AG04450 (cell line): Measurements from ENCODE around the gene MAN1C1. TPM values are rescaled to one million over a fixed set of nuclear protein-coding genes. Genes with fewer than 3 reads are reported as not detected.

Experiments
- CTCF ChIA-PET: fragments of 300-600, 350-600 bp; formaldehyde crosslinking; extraction: SDS; loops from one replicate; lab custom pipeline; 2022; ENCODE audit warnings: antibody characterized with exemption, inconsistent platforms; lab: Charles Lee
- POLR2A ChIA-PET: fragments of 350-600 bp; formaldehyde crosslinking; extraction: SDS; loops from one replicate; lab custom pipeline; 2021; ENCODE audit warnings: antibody characterized with exemption, inconsistent platforms; lab: Yijun Ruan, JAX
- DNase-seq: peaks from one replicate; pipeline ENCODE4 v3.0.0-alpha.2; 2011; ENCODE audit warnings: low read depth, low spot score
- H3K27ac ChIP-seq: one replicate; pipeline ENCODE4 v1.5.1; 2012; ENCODE audit warnings: low read depth, low read length, control low read depth
- H3K27me3 ChIP-seq: one replicate; pipeline ENCODE4 v1.6.0; 2012; ENCODE audit warnings: low read length; ENCODE audit not compliant: control insufficient read depth, insufficient read depth
- H3K4me3 ChIP-seq: 2 replicates; pipeline ENCODE4 v1.5.1; 2011; ENCODE audit warnings: mild to moderate bottlenecking, low read depth, low read length, control low read depth
- H3K9me3 ChIP-seq: 2 replicates; pipeline ENCODE4 v1.5.1; 2012; ENCODE audit warnings: low read length; ENCODE audit not compliant: control insufficient read depth, insufficient read depth
- polyA plus RNA-seq: library from polyadenylated mRNA; depleted of rRNA; stranded (reverse); fragments of >200 nt; gene quantifications from 2 replicates; pipeline ENCODE4 v1.2.3, GENCODE V29; 2011
- TF ChIP-seq, protein P1 (sequence below): IDR thresholded peaks from 2 replicates; pipeline ENCODE4 v1.5.1; 2011; ENCODE audit warnings: low read depth, low read length, control low read depth, inconsistent platforms

The MAN1C1 gene
- polyA plus RNA-seq, 1 experiment: 16.9 TPM

DNA sequence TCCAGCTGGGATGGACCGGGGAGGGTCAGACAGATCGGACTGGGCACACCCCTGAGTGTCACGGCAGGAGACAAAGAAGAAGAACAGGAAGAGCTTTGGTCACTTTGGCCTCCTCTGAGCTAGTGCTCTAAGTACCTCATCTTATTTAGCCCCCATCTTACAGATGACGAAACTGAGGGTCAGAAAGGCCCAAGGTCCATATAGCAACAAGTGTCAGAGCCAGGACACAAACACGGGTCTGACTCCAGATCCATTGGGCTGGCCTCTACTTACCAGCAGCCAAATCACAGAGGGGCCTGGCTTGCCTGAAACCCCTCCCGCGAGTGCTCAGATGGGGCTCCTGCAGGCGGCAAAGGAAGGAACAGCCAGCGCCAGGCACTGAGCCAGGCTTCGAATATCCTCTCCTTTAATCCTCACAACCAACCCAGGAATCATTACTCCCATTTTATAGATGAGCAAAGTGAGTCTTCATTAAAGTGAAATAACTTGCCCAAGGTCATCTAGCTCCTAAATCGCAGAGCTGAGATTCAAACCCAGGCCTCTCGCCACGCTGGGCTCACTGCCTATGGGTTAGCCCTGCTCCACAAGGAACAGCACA is 157.7 kb downstream of the MAN1C1 start:
- ChIA-PET CTCF (interaction anchor here (0.6 kb wide), 1 partner anchor 1418 kb away, joined by 6 read pairs; no protein-coding TSS in a partner anchor), POLR2A (no interaction called here)
- H3K27ac ChIP-seq: no peak overlapping the region

DNA sequence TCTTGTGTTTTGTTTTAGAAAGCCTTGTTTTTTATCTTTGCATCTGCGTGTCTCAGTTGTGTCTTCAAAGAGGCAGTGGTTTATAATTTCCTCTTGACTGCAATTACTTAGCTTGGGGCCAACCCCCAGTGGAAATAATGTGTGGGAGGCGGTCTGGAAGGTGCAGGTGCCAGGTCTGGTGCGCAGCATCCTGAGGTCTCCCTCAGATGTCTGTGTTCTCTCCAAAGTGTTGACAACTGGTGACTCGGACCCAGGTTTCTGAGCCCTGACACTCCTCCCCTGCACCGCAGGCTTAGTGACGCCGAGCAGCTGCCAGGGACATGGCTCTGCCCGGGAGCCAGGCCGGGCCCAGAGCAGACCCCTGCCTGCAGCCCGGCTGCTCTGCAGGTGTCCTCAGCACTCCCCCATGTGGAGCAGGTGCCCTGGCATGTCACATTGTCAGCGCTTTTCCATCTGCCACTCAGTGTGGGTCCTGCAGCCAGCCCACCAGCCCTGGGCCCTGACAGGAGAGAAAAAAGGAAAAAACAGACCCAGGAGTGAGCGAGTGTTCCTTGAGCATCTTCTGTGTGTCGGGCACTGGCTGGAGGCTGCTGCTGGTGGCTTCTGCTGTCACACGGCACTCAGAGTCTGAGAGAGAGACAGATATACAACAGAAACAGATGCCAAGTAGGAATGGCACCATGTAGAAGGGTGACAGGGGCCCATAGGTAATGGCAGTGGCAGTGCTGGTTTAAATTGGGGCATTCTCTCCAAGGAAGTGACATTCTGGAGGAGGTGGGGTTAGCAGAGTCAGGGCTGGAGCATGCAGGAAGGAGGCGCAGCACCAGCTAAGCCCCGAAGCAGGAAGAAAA is 158.6 kb downstream of the MAN1C1 start:
- CTCF ChIA-PET: interaction anchor here (0.6 kb wide), 2 partner anchors 18 to 1419 kb away, joined by 3 to 6 read pairs; no protein-coding TSS in a partner anchor
- Histone ChIP-seq H3K27me3 (peaks cover 3% of the 10 kb centered on the region), H3K4me3 (no peak overlapping the region), H3K27ac (no peak overlapping the region), H3K9me3 (no peaks in the 10 kb centered on the region)
- POLR2A ChIA-PET: no interaction called here
- TF ChIP-seq, protein P1, sequence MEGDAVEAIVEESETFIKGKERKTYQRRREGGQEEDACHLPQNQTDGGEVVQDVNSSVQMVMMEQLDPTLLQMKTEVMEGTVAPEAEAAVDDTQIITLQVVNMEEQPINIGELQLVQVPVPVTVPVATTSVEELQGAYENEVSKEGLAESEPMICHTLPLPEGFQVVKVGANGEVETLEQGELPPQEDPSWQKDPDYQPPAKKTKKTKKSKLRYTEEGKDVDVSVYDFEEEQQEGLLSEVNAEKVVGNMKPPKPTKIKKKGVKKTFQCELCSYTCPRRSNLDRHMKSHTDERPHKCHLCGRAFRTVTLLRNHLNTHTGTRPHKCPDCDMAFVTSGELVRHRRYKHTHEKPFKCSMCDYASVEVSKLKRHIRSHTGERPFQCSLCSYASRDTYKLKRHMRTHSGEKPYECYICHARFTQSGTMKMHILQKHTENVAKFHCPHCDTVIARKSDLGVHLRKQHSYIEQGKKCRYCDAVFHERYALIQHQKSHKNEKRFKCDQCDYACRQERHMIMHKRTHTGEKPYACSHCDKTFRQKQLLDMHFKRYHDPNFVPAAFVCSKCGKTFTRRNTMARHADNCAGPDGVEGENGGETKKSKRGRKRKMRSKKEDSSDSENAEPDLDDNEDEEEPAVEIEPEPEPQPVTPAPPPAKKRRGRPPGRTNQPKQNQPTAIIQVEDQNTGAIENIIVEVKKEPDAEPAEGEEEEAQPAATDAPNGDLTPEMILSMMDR: no peak
- DNase-seq: no peak

More for the DNA sequence above, 157.7 kb downstream of the MAN1C1 start:
- no peak overlapping the region for H3K4me3 ChIP-seq
- peaks cover 3% of the 10 kb centered on the region for H3K27me3 ChIP-seq
- no peaks in the 10 kb centered on the region for H3K9me3 ChIP-seq
- no peak for DNase-seq
- TF ChIP-seq, protein P1: no peak

DNA sequence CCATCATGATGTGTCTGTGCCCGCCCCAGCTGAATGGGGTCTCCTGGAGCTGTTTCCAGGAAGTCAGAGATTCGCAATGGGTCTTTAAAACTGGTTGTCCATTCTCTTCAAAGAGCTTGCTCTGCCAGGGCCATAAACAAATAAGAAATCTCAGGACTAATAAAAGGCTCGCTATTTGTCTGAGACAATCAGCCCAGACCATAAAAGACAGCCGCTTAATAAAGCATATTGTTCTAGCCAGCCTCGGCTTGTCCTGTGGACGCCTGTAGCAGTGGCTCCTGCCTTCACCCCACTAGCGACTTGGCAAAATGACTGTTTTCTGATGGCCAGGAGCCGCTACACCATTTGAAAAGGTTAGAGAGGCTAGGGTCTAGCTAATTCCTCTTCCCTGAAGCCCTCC is 162.8 kb downstream of the MAN1C1 start:
- DNase-seq: no peak
- H3K27me3 ChIP-seq: peaks cover 3% of the 10 kb centered on the region
- ChIA-PET POLR2A (no interaction called here), CTCF (no interaction called here)
- no peaks in the 10 kb centered on the region for H3K9me3 ChIP-seq
- no peak overlapping the region for H3K27ac ChIP-seq
- TF ChIP-seq, protein P1: no peak
- H3K4me3 ChIP-seq: no peak overlapping the region

DNA sequence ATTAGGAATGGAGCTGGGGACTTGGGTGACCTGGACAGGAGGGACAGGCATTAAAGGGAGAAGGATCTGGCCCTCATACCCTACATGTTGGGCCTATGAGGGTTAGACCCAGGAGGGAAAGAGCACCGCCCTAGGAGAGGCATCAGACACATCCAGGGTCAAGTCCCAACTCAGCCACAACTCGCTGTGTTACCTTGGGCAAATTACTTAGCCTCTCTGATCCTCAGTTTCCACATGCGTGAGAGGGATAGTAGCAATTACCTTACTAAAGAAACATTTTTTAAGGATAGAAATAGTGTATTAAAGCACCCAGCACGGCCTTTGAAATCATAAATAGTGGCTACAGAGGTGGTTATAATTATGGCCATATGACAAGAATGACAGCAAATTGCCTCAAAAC is 163.3 kb downstream of the MAN1C1 start:
- ChIA-PET CTCF (no interaction called here), POLR2A (no interaction called here)
- TF ChIP-seq, protein P1: no peak
- no peak for DNase-seq
- Histone ChIP-seq H3K9me3 (no peaks in the 10 kb centered on the region), H3K27me3 (peaks cover 3% of the 10 kb centered on the region), H3K27ac (no peak overlapping the region), H3K4me3 (no peak overlapping the region)
